ENCODE measurements around the gene CD96. TPM values are rescaled to one million over a fixed set of nuclear protein-coding genes. Genes with fewer than 3 reads are reported as not detected.
"Not testable (repeated sequence)": the region's sequence is repeated elsewhere in the genome, so short reads cannot be mapped to it uniquely, and the experiment has no call there.

Gene CD96
- total RNA-seq, 4 donors from 2014 or later: 0.27 to 2.1 (median 0.72) TPM

DNA sequence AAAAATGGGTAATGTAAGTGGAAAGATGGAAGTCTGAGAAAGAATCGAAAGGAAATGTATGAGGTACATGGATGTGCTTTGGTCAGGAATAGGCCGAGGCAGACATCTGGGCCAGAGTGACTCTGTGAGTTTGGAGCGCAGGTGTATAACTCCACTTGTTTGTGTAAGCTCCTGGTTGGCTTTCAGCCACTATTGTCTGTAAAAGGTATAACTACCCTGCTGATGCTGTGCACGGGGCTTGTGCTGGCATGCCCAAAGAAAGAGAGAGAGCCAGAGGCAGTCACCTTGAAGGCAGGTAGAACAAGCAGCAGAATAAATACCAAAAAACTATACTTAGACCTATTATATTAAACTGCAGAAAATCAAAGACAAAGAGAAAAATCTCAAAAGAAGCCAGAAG is 32.7 kb upstream of the CD96 start:
- H3K4me3 ChIP-seq (ENCODE audit: low read depth, poor library complexity, severe bottlenecking): no peak overlapping the region
- TF ChIP-seq POLR2A (IDR thresholded peaks at IDR 0.05): no peak
- TF ChIP-seq, protein P1, sequence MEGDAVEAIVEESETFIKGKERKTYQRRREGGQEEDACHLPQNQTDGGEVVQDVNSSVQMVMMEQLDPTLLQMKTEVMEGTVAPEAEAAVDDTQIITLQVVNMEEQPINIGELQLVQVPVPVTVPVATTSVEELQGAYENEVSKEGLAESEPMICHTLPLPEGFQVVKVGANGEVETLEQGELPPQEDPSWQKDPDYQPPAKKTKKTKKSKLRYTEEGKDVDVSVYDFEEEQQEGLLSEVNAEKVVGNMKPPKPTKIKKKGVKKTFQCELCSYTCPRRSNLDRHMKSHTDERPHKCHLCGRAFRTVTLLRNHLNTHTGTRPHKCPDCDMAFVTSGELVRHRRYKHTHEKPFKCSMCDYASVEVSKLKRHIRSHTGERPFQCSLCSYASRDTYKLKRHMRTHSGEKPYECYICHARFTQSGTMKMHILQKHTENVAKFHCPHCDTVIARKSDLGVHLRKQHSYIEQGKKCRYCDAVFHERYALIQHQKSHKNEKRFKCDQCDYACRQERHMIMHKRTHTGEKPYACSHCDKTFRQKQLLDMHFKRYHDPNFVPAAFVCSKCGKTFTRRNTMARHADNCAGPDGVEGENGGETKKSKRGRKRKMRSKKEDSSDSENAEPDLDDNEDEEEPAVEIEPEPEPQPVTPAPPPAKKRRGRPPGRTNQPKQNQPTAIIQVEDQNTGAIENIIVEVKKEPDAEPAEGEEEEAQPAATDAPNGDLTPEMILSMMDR (IDR thresholded peaks at IDR 0.05): no peak
- no peak for DNase-seq (ENCODE audit: low spot score in 2 of 2)
- 91 to 93% methylated on average over 4 of the region's 4 CpGs for WGBS, 2 donors
- intact Hi-C loops (cut with DNase I; ENCODE audit: low total_unique reads): no loop called here

DNA sequence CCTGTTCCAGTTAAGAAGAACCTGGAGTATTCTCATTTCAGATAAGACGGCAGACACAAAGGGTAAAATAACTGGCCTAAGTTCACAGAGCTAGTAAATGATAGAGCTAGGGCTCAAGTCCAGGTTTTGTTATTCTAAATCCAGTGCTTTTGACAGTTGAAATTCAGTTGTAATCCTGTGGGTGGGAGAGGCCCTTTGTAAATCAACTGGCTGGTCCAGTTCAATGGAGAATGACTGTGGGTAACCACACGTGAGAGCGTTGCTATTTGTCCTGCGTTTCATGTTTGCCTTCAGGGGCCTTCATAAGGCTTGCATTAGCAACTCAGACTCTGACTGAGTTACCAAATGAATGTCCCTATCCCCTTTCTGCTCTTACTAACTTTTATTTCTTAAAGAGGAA is 24.2 kb upstream of the CD96 start:
- no peak for DNase-seq (ENCODE audit: low spot score in 2 of 2)
- 51 to 53% methylated on average over 4 of the region's 4 CpGs for WGBS, 2 donors
- intact Hi-C loops (cut with DNase I; ENCODE audit: low total_unique reads): no loop called here
- no peak overlapping the region for H3K4me3 ChIP-seq (ENCODE audit: low read depth, poor library complexity, severe bottlenecking)
- TF ChIP-seq POLR2A (IDR thresholded peaks at IDR 0.05): no peak
- TF ChIP-seq, protein P1 (IDR thresholded peaks at IDR 0.05): no peak

DNA sequence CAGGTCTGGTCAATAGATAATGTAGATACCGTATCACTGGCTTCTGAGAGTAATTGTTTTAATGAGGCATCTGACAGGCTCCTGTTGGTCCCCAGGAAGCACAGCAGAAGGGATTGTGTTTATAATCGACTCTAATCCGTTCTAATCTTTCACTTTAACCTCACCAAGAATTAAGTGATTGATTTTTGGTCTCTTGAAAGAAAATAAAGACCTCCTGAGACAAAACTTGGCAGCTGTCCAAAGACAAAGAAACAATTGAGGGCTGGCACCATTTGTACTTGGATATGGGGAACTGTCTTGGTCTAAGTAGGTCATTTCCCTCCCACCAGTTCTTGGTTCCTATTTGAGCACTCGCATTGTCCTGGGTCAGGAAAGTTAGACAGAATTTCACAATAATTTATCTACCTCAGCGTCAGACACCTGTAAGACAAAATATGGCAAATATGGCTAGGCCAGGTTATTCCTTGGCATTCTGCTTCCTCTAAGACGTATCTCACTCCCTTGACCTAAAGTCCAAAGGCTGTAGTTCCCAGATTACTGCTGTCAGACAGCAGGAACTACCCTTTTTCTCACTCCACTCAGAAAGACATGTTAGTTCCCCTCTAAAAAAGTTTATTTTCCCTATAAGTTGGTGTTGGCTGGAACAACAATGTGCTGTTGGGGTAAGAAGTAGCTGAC is 22.7 kb upstream of the CD96 start:
- TF ChIP-seq, protein P1 (IDR thresholded peaks at IDR 0.05): no peak
- no peak for TF ChIP-seq POLR2A (IDR thresholded peaks at IDR 0.05)
- no peak overlapping the region for H3K4me3 ChIP-seq (ENCODE audit: low read depth, poor library complexity, severe bottlenecking)
- 76 to 85% methylated on average over 6 of the region's 6 CpGs for WGBS, 2 donors
- intact Hi-C loops (cut with DNase I; ENCODE audit: low total_unique reads): no loop called here
- DNase-seq (ENCODE audit: low spot score in 2 of 2): no peak

DNA sequence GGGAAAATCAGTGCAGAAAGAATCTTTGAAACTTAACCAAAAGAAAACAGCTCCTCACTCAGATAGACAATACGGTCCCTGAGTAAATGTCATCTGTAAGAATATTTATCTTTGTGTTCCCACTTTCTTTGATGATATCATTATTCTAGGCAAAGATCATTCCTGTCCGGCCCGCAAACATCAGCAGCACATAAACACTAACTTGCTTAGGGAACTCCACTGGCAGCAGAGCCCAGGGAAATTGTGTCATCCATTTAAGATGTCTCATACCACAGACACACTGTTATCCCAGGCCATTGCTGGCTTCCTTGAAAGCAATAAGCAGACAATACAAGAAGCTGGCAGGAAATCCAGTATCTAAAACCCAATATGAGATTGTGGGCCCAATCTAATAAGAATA is 20.1 kb upstream of the CD96 start:
- DNase-seq (ENCODE audit: low spot score in 2 of 2): no peak
- H3K4me3 ChIP-seq (ENCODE audit: low read depth, poor library complexity, severe bottlenecking): no peak overlapping the region
- TF ChIP-seq, protein P1 (IDR thresholded peaks at IDR 0.05): no peak
- TF ChIP-seq POLR2A (IDR thresholded peaks at IDR 0.05): no peak
- WGBS, 2 donors: 54 to 55% methylated on average over 3 of the region's 3 CpGs
- intact Hi-C loops (cut with DNase I; ENCODE audit: low total_unique reads): no loop called here

DNA sequence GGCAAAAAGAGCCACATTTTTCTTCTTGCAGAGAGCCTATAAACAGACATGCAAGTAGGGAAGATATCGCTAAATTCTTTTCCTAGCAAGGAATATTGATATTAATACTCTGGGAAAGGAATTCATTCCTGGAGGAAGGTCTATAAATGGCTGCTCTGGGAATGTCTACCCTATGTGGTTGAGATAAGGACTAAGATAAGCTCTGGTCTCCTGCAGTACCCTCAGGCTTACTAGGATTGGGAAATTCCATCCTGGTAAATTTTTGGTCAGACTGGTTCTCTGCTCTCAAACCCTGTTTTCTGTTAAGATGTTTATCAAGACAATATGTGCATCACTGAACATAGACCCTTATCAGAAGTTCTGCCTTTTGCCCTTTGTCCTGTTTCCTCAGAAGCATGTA is 17.5 kb upstream of the CD96 start:
- intact Hi-C loops (cut with DNase I; ENCODE audit: low total_unique reads); DNase-seq (ENCODE audit: low spot score in 2 of 2); H3K4me3 ChIP-seq (ENCODE audit: low read depth, poor library complexity, severe bottlenecking): not testable (repeated sequence)
- 93 to 96% methylated on average over 1 of the region's 1 CpG for WGBS, 2 donors

DNA sequence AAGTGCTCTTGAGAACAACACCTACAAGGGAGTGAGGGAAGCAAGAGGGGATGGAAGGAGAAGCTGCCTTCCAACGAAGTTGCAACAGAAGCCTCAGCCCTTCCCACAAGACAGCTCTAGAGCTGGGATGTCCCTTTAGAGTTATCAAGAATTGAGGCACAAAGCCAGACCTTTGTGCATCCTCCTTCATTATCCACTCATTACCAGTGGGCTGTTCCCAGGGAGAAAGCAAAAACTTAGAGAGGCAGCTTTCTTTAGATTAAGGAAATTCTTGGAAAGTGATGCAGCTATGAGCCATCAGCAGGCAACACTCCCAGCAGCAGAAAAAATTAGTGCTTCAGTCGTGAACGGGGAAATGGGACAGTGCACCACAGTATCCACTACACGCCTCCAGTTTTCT is 10.6 kb upstream of the CD96 start:
- no peak overlapping the region for H3K4me3 ChIP-seq (ENCODE audit: low read depth, poor library complexity, severe bottlenecking)
- TF ChIP-seq POLR2A (IDR thresholded peaks at IDR 0.05): no peak
- TF ChIP-seq, protein P1 (IDR thresholded peaks at IDR 0.05): no peak
- intact Hi-C loops (cut with DNase I; ENCODE audit: low total_unique reads): no loop called here
- no peak for DNase-seq (ENCODE audit: low spot score in 2 of 2)
- 67 to 82% methylated on average over 4 of the region's 4 CpGs for WGBS, 2 donors
